Stimulated activated CD8-positive, alpha-beta memory T cell treated with anti-CD3 and anti-CD28 coated beads, Interleukin-12 subunit alpha, Interleukin-12 subunit beta, amount 100 ng/mL, for 24 hours (primary cell): ENCODE data around the gene GDE1.

Source experiments
- DNase-seq: peaks from one replicate; pipeline ENCODE4 v3.0.0-alpha.2; 2020; ENCODE audit errors: extremely low read depth

The GDE1 gene

GRCh38 chr16:19524356-19524615, 2.4 kb upstream of the GDE1 start:
- DNase-seq: no peak

- peak; percentile 91 for DNase-seq
These were observed 1.9 kb upstream of the GDE1 start, which contains the start of gene CCP110 for GRCh38 chr16:19523559-19524355. TSS of gene CCP110 (plus strand) at chr16:19523942. CDS start at chr16:19527882, 3,940 bp downstream.

GRCh38 chr16:19523184-19523558, 1.3 kb upstream of the GDE1 start:
- no peak for DNase-seq

GRCh38 chr16:19522760-19523159, 862 bp upstream of the GDE1 start:
- DNase-seq: no peak

GRCh38 chr16:19522397-19522732, 467 bp upstream of the GDE1 start:
- no peak for DNase-seq

GRCh38 chr16:19520861-19521331, 1.0 kb downstream of the GDE1 start:
- no peak for DNase-seq

- no peak for DNase-seq
These were observed 3.5 kb downstream of the GDE1 start for GRCh38 chr16:19518388-19518787.

- no peak for DNase-seq
These were observed 4.3 kb downstream of the GDE1 start for GRCh38 chr16:19517424-19518089.

GRCh38 chr16:19515757-19516156, 6.1 kb downstream of the GDE1 start:
- no peak for DNase-seq

GRCh38 chr16:19513377-19514053, 8.4 kb downstream of the GDE1 start:
- DNase-seq: no peak

- no peak for DNase-seq
These were observed 9.6 kb downstream of the GDE1 start for GRCh38 chr16:19512297-19512696.

GRCh38 chr16:19507867-19508266, 14.0 kb downstream of the GDE1 start:
- no peak for DNase-seq

GRCh38 chr16:19506965-19507364, 14.9 kb downstream of the GDE1 start:
- no peak for DNase-seq

- DNase-seq: no peak
These were observed 16.1 kb downstream of the GDE1 start for GRCh38 chr16:19505600-19506303.

GRCh38 chr16:19503461-19504075, 18.3 kb downstream of the GDE1 start:
- DNase-seq: no peak

- no peak for DNase-seq
These were observed 19.3 kb downstream of the GDE1 start for GRCh38 chr16:19502395-19503131.

GRCh38 chr16:19499481-19499880, 22.4 kb downstream of the GDE1 start:
- DNase-seq: no peak

GRCh38 chr16:19499006-19499405, 22.9 kb downstream of the GDE1 start:
- no peak for DNase-seq

- no peak for DNase-seq
These were observed 24.7 kb downstream of the GDE1 start for GRCh38 chr16:19497176-19497575.

GRCh38 chr16:19490619-19491018, 31.3 kb downstream of the GDE1 start:
- no peak for DNase-seq

GRCh38 chr16:19488213-19488640, 33.7 kb downstream of the GDE1 start:
- DNase-seq: no peak
